PC-9 (cell line): ENCODE measurements around the gene CMTM6. TPM values are rescaled to one million over a fixed set of nuclear protein-coding genes. Genes with fewer than 3 reads are reported as not detected.

ENCODE experiments used
- BruUV-seq: library from RNA; stranded (reverse); fragments of 400-500 nt; replicated peaks from 2 replicates; lab custom pipeline; 2021; lab: Mats Ljungman, UMichigan
- CTCF ChIA-PET: fragments of 300-600 bp; sonication (Branson Sonifier 250); formaldehyde crosslinking; loops from one replicate; lab custom pipeline; 2022; ENCODE audit warnings: antibody characterized with exemption; lab: Charles Lee
- POLR2A ChIA-PET: fragments of 300-600 bp; sonication (Branson Sonifier 250); formaldehyde crosslinking; loops from one replicate; lab custom pipeline; 2022; ENCODE audit warnings: antibody characterized with exemption; ENCODE audit not compliant: unreplicated experiment; lab: Charles Lee
- DNase-seq, 2 experiments: peaks; one replicate each; pipeline versions ENCODE4 v3.0.0 to v3.0.0-alpha.2; 2015 to 2022; ENCODE audit warnings: mixed read lengths in 1 of 2
- H2AFZ ChIP-seq: fragments of 200-600 bp; sonication (generic); 2 replicates; pipeline ENCODE4 v1.8.1; 2017; ENCODE audit warnings: antibody characterized with exemption
- H3F3A ChIP-seq: fragments of 200-600 bp; sonication (generic); 2 replicates; pipeline ENCODE4 v1.8.1; 2017; ENCODE audit warnings: antibody characterized with exemption, mild to moderate bottlenecking, low read depth; ENCODE audit not compliant: insufficient read depth
- H3K27ac ChIP-seq: fragments of 200-600 bp; sonication (generic); 2 replicates; pipeline ENCODE4 v1.6.1; 2016; ENCODE audit warnings: mixed run types
- H3K27me3 ChIP-seq: fragments of 200-600 bp; sonication (generic); 2 replicates; pipeline ENCODE4 v1.6.1; 2016; ENCODE audit warnings: low read depth, mixed run types; ENCODE audit not compliant: insufficient read depth
- H3K36me3 ChIP-seq: fragments of 200-600 bp; sonication (generic); 2 replicates; pipeline ENCODE4 v1.6.1; 2016; ENCODE audit warnings: low read depth, mixed run types
- H3K4me1 ChIP-seq: fragments of 200-600 bp; sonication (generic); replicated peaks from 2 replicates; pipeline ENCODE4 v1.6.1; 2016; ENCODE audit warnings: mixed run types; ENCODE audit not compliant: insufficient read depth
- H3K4me2 ChIP-seq: fragments of 200-600 bp; sonication (generic); 2 replicates; pipeline ENCODE4 v1.6.1; 2017; ENCODE audit warnings: mixed run types
- H3K4me3 ChIP-seq: fragments of 200-600 bp; sonication (generic); 2 replicates; pipeline ENCODE4 v1.6.1; 2016; ENCODE audit warnings: mixed run types
- H3K79me2 ChIP-seq: fragments of 200-600 bp; sonication (generic); 2 replicates; pipeline ENCODE4 v1.6.1; 2017; ENCODE audit warnings: low read depth, mixed run types
- H3K9me2 ChIP-seq: fragments of 200-600 bp; sonication (generic); 2 replicates; pipeline ENCODE4 v1.8.1; 2017; ENCODE audit warnings: mild to moderate bottlenecking; ENCODE audit not compliant: insufficient read depth
- H3K9me3 ChIP-seq: fragments of 200-600 bp; sonication (generic); 2 replicates; pipeline ENCODE4 v1.8.1; 2016; ENCODE audit warnings: low read depth; ENCODE audit not compliant: insufficient read depth
- H4K20me1 ChIP-seq: fragments of 200-600 bp; sonication (generic); 2 replicates; pipeline ENCODE4 v1.8.1; 2017; ENCODE audit not compliant: insufficient read depth
- CTCF ChIP-seq: fragments of 200-600 bp; sonication (generic); conservative IDR thresholded peaks from 2 replicates; pipeline ENCODE4 v1.6.1; 2017; ENCODE audit warnings: mixed run types, antibody characterized with exemption, mild to moderate bottlenecking, moderate library complexity
- EZH2 ChIP-seq: fragments of 200-600 bp; sonication (generic); IDR thresholded peaks from 2 replicates; pipeline ENCODE4 v1.8.0; 2017; ENCODE audit warnings: antibody characterized with exemption, low read depth
- intact Hi-C: fragments of 100-400 bp; cut with micrococcal nuclease; formaldehyde crosslinking; loops from one replicate; pipeline ENCODE4 v1.10.0; 2022; ENCODE audit not compliant: unreplicated experiment
- total RNA-seq: library from RNA; stranded (reverse); gene quantifications from 2 replicates; pipeline ENCODE4 v1.2.3, GENCODE V29; 2021

CMTM6 gene
- total RNA-seq, 1 experiment from 2014 or later = 69.4 TPM

- Histone ChIP-seq H3K4me2 (no peak overlapping the region), H4K20me1 (no peaks in the 10 kb centered on the region), H3K36me3 (no peaks in the 10 kb centered on the region), H2AFZ (no peak overlapping the region), H3K4me3 (no peak overlapping the region), H3K9me3 (no peaks in the 10 kb centered on the region), H3K4me1 (no peaks in the 10 kb centered on the region), H3K9me2 (no peaks in the 10 kb centered on the region), H3K79me2 (no peaks in the 10 kb centered on the region), H3F3A (no peaks in the 10 kb centered on the region), H3K27me3 (no peaks in the 10 kb centered on the region), H3K27ac (no peak overlapping the region)
- POLR2A ChIA-PET = no interaction called here
- intact Hi-C loops = no loop called here
- no TSS peak for BruUV-seq
- no peak for TF ChIP-seq CTCF
- no peak for TF ChIP-seq EZH2
- CTCF ChIA-PET = no interaction called here
- no peak for DNase-seq
Observed at GRCh38 chr3:32460031-32460749, 42.5 kb downstream of the CMTM6 start.

- Histone ChIP-seq H3K79me2 (no peaks in the 10 kb centered on the region), H3K4me3 (no peak overlapping the region), H3K4me2 (no peak overlapping the region), H3K4me1 (no peaks in the 10 kb centered on the region), H3K9me2 (no peaks in the 10 kb centered on the region), H3K36me3 (no peaks in the 10 kb centered on the region), H2AFZ (no peak overlapping the region), H3K27me3 (no peaks in the 10 kb centered on the region), H3K9me3 (no peaks in the 10 kb centered on the region), H3K27ac (no peak overlapping the region), H4K20me1 (no peaks in the 10 kb centered on the region), H3F3A (no peaks in the 10 kb centered on the region)
- no TSS peak for BruUV-seq
- intact Hi-C loops = no loop called here
- TF ChIP-seq EZH2 = no peak
- no peak for TF ChIP-seq CTCF
- no peak for DNase-seq
- CTCF ChIA-PET = no interaction called here
- POLR2A ChIA-PET = no interaction called here
Observed at GRCh38 chr3:32459450-32459849, 43.2 kb downstream of the CMTM6 start.

- BruUV-seq = no TSS peak
Observed at GRCh38 chr3:32457971-32458471, 44.6 kb downstream of the CMTM6 start.

More at GRCh38 chr3:32457971-32458471, 44.6 kb downstream of the CMTM6 start:
- intact Hi-C loops = no loop called here
- no peak for TF ChIP-seq CTCF
- no peak for TF ChIP-seq EZH2
- H3K27ac ChIP-seq = no peak overlapping the region
- H3K27me3 ChIP-seq = no peaks in the 10 kb centered on the region
- H3K9me3 ChIP-seq = no peaks in the 10 kb centered on the region
- no peak overlapping the region for H3K4me3 ChIP-seq
- H2AFZ ChIP-seq = no peak overlapping the region
- ChIA-PET POLR2A (no interaction called here), CTCF (no interaction called here)
- no peak overlapping the region for H3K4me2 ChIP-seq
- H3F3A ChIP-seq = no peaks in the 10 kb centered on the region
- no peaks in the 10 kb centered on the region for H3K36me3 ChIP-seq
- H3K79me2 ChIP-seq = no peaks in the 10 kb centered on the region
- H4K20me1 ChIP-seq = no peaks in the 10 kb centered on the region
- H3K9me2 ChIP-seq = no peaks in the 10 kb centered on the region
- H3K4me1 ChIP-seq = no peaks in the 10 kb centered on the region
- no peak for DNase-seq
